NOMO-1 treated with dmso at 0.1 percent for 144 hours (cell line): Measurements from ENCODE around the gene FIZ1.
"Not testable (repeated sequence)": the region's sequence is repeated elsewhere in the genome, so short reads cannot be mapped to it uniquely, and the experiment has no call there.

ENCODE experiments used
- DNase-seq: peaks from one replicate; lab custom pipeline; 2025; ENCODE audit not compliant: unreplicated experiment; lab: John Stamatoyannopoulos, UW

The FIZ1 gene

GRCh38 chr19:55598034-55598433, 1.3 kb downstream of the FIZ1 start:
- no peak for DNase-seq

GRCh38 chr19:55597501-55597921, 1.8 kb downstream of the FIZ1 start:
- DNase-seq, result no peak

- DNase-seq, result no peak
These were observed 3.0 kb downstream of the FIZ1 start for GRCh38 chr19:55596304-55596703.

- DNase-seq, result no peak
These were observed 4.2 kb downstream of the FIZ1 start for GRCh38 chr19:55594996-55595545.

- DNase-seq, result no peak
These were observed 6.1 kb downstream of the FIZ1 start for GRCh38 chr19:55593096-55593772.

GRCh38 chr19:55592391-55593090, 6.8 kb downstream of the FIZ1 start:
- DNase-seq, result no peak

GRCh38 chr19:55591555-55591954, 7.8 kb downstream of the FIZ1 start:
- no peak for DNase-seq

GRCh38 chr19:55590617-55591016, 8.7 kb downstream of the FIZ1 start:
- no peak for DNase-seq

- no peak for DNase-seq
These were observed 9.2 kb downstream of the FIZ1 start for GRCh38 chr19:55590109-55590508.

GRCh38 chr19:55588738-55589137, 10.6 kb downstream of the FIZ1 start:
- DNase-seq, result no peak

- peak; percentile 55 for DNase-seq
These were observed 12.2 kb downstream of the FIZ1 start for GRCh38 chr19:55586976-55587668.

GRCh38 chr19:55585658-55586339, 13.5 kb downstream of the FIZ1 start:
- no peak for DNase-seq

GRCh38 chr19:55584871-55585270, 14.4 kb downstream of the FIZ1 start:
- no peak for DNase-seq

- not testable (repeated sequence) for DNase-seq
These were observed 15.4 kb downstream of the FIZ1 start for GRCh38 chr19:55583897-55584296.

GRCh38 chr19:55582284-55582683, 17.0 kb downstream of the FIZ1 start:
- not testable (repeated sequence) for DNase-seq

GRCh38 chr19:55581823-55582223, 17.5 kb downstream of the FIZ1 start:
- DNase-seq, result no peak

- no peak for DNase-seq
These were observed 18.0 kb downstream of the FIZ1 start for GRCh38 chr19:55581145-55581822.

GRCh38 chr19:55580628-55581144, 18.6 kb downstream of the FIZ1 start, which contains the start of gene ZNF579:
ZNF579 (minus strand) TSS chr19:55580848; CDS start chr19:55579639, 1,209 bp downstream.
- peak; percentile 64 for DNase-seq

- DNase-seq, result no peak
These were observed 19.3 kb downstream of the FIZ1 start for GRCh38 chr19:55579766-55580621.
